Stimulated activated CD8-positive, alpha-beta memory T cell treated with anti-CD3 and anti-CD28 coated beads, Interleukin-12 subunit alpha, Interleukin-12 subunit beta, amount 100 ng/mL, for 1 hour (primary cell): ENCODE data around the gene GLI1.
"Not testable (repeated sequence)": the region's sequence is repeated elsewhere in the genome, so short reads cannot be mapped to it uniquely, and the experiment has no call there.

Experiments used
- DNase-seq: peaks from one replicate; pipeline ENCODE4 v3.0.0-alpha.2; 2020; ENCODE audit warnings: low read depth

GLI1 gene

GRCh38 chr12:57441846-57442427, 17.6 kb upstream of the GLI1 start:
- no peak for DNase-seq

- DNase-seq, result not testable (repeated sequence)
Observed at GRCh38 chr12:57444337-57444736, 15.2 kb upstream of the GLI1 start.

GRCh38 chr12:57444744-57445143, 14.8 kb upstream of the GLI1 start:
- no peak for DNase-seq

GRCh38 chr12:57446292-57446960, 13.2 kb upstream of the GLI1 start:
- DNase-seq, result no peak

GRCh38 chr12:57448669-57449068, 10.9 kb upstream of the GLI1 start:
- DNase-seq, result no peak

- no peak for DNase-seq
Observed at GRCh38 chr12:57449375-57449774, 10.2 kb upstream of the GLI1 start.

- no peak for DNase-seq
Observed at GRCh38 chr12:57450057-57450456, 9.5 kb upstream of the GLI1 start.

DNA sequence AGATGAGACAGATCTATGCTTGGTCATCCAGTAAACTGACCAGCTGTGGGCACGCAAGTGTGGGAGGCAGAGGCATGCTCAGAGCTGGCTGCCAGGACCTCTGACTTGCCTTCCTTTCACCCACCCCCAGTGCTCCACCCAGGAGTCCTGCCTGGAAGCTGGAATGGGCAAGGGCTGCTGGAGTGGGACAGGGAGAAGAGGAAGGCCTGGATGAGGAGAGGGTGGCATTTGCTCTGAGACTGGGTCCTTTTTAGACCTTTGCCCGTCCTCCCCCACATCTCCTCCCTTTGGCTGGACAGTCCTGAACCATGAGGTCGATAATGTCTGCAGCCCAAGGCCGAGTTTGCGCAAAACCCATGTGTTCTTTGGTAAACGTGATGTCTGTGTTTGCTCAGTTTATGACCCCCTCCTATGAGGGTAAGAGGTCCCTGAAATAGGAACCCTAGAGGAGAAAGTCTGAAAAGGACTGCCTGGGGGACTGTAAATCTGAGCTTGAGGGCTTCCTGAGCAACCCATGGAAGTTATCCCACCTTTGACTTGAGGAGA, 8.3 kb upstream of the GLI1 start:
- no peak for DNase-seq

DNA sequence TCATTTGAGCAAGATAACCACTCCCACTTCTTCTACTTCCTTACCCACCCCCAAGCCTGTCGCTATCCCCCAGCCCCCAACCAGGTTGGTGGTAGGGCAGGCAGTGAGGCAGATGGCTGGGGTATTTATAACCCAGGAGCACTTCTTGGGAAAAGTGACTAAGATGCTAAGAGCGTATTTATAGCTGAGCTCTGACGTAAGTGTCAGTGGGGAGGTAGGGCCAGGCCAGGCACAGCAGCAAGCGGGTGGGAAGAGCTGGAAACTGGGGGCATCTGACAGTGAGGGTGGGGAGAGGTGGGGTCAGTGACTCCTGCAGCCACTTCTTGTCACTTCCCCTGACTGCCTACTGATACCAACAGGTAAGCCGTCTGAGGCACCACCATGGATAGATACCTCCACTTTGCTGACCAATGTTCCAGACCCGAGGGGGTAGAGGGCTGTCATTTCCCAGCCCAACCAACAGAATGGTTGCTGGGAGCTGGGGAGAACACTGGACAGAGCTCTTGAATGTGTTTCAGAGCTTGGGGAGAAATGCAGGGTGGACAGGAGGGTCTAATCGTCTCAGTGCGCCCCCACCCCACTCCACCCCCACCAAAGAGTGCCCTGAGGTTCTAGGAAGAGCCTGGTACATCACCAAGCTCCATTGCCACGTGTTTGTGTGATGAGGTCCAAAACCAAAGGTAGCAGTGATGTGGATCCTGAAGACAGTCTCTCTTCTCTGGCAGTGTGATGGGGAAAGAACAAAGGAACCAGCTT, 7.2 kb upstream of the GLI1 start:
- DNase-seq, result no peak

- DNase-seq, result no peak
Observed at GRCh38 chr12:57452937-57453509, 6.6 kb upstream of the GLI1 start.

- no peak for DNase-seq
Observed at GRCh38 chr12:57454213-57454565, 5.4 kb upstream of the GLI1 start.

DNA sequence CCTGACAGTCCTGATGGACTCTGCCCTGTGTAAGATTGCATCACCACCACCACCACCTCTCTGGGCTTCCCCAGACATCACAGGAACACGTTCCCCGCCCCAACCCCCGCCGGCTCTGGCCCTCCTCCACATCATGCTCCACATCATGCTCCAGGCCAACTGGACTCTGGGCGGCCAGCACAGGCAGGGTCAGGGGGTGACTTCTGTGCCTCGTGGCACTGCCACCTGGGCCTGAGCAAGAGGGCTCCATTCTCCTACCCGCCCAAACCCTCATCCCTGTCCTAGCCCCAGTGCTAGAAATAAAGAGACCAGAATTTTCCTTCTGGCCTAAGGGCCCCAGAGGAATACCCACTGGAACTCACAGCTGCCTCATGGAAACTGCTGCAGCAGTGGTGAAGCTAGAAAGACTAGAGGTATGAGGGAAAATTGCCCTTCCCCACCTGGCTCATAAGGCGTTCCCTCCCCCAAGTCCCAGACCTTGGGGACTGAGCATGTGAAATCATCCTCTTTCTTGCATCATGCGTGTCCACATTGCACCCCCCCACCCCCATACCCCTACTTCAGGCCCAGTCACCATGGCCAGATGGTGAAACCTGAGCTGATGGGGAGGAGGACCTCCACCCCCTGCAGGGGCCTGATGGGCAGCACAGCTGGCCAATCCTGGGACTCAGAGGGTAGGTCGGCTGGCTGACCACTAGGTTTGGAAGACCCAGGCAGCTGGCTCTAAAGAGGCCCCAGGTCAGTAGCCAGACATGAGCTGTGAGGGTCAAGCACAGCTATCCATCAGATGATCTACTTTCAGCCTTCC, 4.8 kb upstream of the GLI1 start, which contains the start of gene INHBE:
TSS of gene INHBE (plus strand) at position 742 of the 808 bp plus-strand sequence. CDS start 230 bp downstream, outside the sequence.
- DNase-seq, result no peak

DNA sequence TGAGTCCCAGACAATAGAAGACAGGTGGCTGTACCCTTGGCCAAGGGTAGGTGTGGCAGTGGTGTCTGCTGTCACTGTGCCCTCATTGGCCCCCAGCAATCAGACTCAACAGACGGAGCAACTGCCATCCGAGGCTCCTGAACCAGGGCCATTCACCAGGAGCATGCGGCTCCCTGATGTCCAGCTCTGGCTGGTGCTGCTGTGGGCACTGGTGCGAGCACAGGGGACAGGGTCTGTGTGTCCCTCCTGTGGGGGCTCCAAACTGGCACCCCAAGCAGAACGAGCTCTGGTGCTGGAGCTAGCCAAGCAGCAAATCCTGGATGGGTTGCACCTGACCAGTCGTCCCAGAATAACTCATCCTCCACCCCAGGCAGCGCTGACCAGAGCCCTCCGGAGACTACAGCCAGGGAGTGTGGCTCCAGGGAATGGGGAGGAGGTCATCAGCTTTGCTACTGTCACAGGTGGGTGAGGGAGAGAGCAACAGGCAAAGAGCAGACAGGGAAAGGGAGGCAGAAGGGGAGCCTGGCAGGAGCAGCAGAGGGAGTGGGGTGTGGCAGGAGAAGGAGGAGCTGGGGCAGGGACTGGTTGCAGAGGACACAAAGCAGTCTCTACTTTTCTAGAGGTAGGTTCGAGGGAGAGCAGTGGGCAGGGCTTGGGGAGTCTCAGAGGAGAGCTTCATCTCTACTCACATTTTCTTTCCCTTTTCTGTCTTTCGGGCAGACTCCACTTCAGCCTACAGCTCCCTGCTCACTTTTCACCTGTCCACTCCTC, 4.0 kb upstream of the GLI1 start:
- DNase-seq, result no peak

DNA sequence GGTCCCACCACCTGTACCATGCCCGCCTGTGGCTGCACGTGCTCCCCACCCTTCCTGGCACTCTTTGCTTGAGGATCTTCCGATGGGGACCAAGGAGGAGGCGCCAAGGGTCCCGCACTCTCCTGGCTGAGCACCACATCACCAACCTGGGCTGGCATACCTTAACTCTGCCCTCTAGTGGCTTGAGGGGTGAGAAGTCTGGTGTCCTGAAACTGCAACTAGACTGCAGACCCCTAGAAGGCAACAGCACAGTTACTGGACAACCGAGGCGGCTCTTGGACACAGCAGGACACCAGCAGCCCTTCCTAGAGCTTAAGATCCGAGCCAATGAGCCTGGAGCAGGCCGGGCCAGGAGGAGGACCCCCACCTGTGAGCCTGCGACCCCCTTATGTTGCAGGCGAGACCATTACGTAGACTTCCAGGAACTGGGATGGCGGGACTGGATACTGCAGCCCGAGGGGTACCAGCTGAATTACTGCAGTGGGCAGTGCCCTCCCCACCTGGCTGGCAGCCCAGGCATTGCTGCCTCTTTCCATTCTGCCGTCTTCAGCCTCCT, 3.4 kb upstream of the GLI1 start:
- DNase-seq, result no peak

DNA sequence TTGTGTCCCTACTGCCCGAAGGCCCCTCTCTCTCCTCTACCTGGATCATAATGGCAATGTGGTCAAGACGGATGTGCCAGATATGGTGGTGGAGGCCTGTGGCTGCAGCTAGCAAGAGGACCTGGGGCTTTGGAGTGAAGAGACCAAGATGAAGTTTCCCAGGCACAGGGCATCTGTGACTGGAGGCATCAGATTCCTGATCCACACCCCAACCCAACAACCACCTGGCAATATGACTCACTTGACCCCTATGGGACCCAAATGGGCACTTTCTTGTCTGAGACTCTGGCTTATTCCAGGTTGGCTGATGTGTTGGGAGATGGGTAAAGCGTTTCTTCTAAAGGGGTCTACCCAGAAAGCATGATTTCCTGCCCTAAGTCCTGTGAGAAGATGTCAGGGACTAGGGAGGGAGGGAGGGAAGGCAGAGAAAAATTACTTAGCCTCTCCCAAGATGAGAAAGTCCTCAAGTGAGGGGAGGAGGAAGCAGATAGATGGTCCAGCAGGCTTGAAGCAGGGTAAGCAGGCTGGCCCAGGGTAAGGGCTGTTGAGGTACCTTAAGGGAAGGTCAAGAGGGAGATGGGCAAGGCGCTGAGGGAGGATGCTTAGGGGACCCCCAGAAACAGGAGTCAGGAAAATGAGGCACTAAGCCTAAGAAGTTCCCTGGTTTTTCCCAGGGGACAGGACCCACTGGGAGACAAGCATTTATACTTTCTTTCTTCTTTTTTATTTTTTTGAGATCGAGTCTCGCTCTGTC, 2.7 kb upstream of the GLI1 start:
- DNase-seq, result no peak

GRCh38 chr12:57458665-57459054, 925 bp upstream of the GLI1 start:
- DNase-seq, result no peak

DNA sequence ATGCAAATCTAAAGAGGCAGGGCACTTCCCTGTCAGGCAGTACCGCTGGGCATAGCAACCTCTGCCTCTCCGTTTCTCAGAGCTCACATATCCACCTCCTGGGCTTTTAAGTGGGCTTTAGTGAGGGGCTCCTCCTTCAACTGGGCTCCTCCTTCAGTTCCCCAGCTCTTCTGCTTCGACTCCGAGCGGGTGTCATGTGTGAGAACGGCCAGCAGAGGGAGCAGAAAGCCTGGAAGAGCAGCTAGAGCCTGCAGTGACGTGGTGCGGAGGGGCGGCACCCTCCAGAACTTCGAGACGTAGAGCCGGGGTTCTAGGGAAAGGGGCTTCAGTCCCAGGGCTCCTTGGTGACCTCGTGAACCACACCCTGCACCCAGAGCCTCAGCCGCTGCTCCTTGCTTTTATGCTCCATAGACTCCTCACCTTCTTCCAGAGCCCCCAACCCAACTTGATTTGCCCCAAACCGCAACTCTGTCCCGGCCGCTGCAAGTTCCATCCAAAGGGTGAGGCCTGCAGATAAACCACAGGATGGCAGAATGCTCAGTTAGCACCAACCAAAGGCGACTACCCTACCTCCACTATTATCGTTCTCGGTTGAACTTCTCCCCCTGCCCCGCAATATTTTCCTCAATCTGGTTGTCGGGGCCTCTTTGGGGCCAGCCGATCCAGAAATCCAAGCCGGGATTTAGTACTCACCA, 383 bp upstream of the GLI1 start:
- peak; percentile 89 for DNase-seq

DNA sequence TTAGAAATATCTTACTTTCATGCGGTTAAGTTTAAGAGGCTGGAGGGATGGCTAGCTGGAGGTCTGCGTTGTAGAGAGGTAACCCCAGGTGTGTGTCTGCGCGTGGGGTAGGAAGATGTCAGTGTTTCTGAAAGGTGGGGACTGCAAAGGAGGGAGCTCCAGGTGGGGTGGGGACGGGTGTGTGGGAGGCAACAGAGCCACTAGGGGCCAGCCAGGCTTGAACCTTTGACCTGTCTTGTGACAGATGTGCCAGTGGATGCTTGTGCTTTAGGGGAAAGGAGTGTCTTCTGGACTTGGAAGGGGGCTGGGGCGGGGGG, 841 bp downstream of the GLI1 start:
- DNase-seq, result no peak

DNA sequence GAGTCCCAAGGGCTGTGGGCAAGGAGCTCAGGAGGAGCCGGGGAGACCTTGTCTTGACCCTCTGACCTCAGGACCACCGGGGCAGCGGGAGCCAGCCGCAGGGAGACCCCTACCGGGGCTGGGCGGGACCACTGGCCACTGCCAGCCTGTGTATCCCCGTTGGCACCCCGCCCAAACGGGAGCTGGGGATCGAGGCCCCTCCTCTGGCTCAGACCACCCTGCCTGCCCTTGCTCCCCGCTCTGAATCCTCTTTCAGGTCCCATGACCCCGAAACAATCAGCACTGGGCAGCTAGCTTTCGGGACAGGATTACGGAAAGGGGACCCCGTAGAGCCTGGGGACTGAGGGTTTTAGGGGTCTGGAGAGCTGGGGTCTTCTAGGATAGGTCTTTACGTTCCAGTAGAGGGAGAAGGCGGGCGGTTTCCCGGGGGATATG, 1.3 kb downstream of the GLI1 start:
- no peak for DNase-seq
